H1 (cell line): ENCODE data around the gene GPC6. TPM values are rescaled to one million over a fixed set of nuclear protein-coding genes. Genes with fewer than 3 reads are reported as not detected.

ENCODE experiments used
- CTCF ChIA-PET: fragments of 300-600 bp; sonication (Branson Sonifier 250); formaldehyde crosslinking; loops from one replicate; lab custom pipeline; 2021; ENCODE audit not compliant: partially characterized antibody; lab: Charles Lee
- POLR2A ChIA-PET: fragments of 300-600 bp; sonication (Branson Sonifier 250); formaldehyde crosslinking; loops from one replicate; lab custom pipeline; 2021; ENCODE audit warnings: inconsistent platforms; ENCODE audit not compliant: partially characterized antibody; lab: Charles Lee
- DNase-seq, 2 experiments: peaks; one replicate each; pipeline versions ENCODE4 v3.0.0 to v3.0.0-alpha.2; 2010 to 2022; ENCODE audit warnings: low spot score in 2 of 2, low read depth in 1 of 2, mixed read lengths in 1 of 2
- FAIRE-seq: peaks from 2 replicates; lab custom pipeline; 2011; peaks lifted over from hg19 to GRCh38; lab: Jason Lieb, UNC
- H2AFZ ChIP-seq: 2 replicates; pipeline ENCODE4 v1.8.1; 2012; ENCODE audit warnings: low read length, inconsistent platforms
- H2AK5ac ChIP-seq: 2 replicates; pipeline ENCODE4 v1.6.1; 2013; ENCODE audit warnings: low read depth, low read length
- H2BK120ac ChIP-seq: replicated peaks from 2 replicates; pipeline ENCODE3; 2013; ENCODE audit warnings: low read depth, low read length, inconsistent platforms
- H2BK12ac ChIP-seq: 2 replicates; pipeline ENCODE4 v1.6.1; 2013; ENCODE audit warnings: low read depth, low read length
- H2BK15ac ChIP-seq: 2 replicates; pipeline ENCODE4 v1.6.1; 2013; ENCODE audit warnings: low read length
- H2BK20ac ChIP-seq: 2 replicates; pipeline ENCODE4 v1.6.1; 2013; ENCODE audit warnings: low read length
- H2BK5ac ChIP-seq: 2 replicates; pipeline ENCODE4 v1.6.1; 2013; ENCODE audit warnings: low read depth, low read length
- H3K14ac ChIP-seq: 2 replicates; pipeline ENCODE4 v1.6.1; 2013; ENCODE audit warnings: inconsistent platforms; ENCODE audit not compliant: insufficient read length
- H3K18ac ChIP-seq: 2 replicates; pipeline ENCODE4 v1.6.1; 2013; ENCODE audit warnings: low read length; ENCODE audit errors: extremely low read depth
- H3K23ac ChIP-seq: 2 replicates; pipeline ENCODE4 v1.6.1; 2013; ENCODE audit warnings: inconsistent platforms; ENCODE audit not compliant: insufficient read length
- H3K23me2 ChIP-seq: 2 replicates; pipeline ENCODE4 v1.6.1; 2013; ENCODE audit warnings: low read depth, low read length
- H3K27ac ChIP-seq: 2 replicates; pipeline ENCODE4 v1.6.1; 2011; ENCODE audit warnings: low read depth, low read length, inconsistent platforms
- H3K27me3 ChIP-seq, 4 experiments: replicated peaks in 1 of 4; 1 replicate in 1 of 4; 2 replicates in 3 of 4; pipeline versions ENCODE4 v1.6.1 to v1.8.1; 2011 to 2013; ENCODE audit warnings: low read length in 3 of 4, mild to moderate bottlenecking in 3 of 4, inconsistent platforms in 2 of 4, mixed read lengths in 2 of 4, moderate library complexity in 1 of 4; ENCODE audit not compliant: control insufficient read depth in 3 of 4, insufficient read depth in 3 of 4; ENCODE audit errors: extremely low read depth in 1 of 4
- H3K36me3 ChIP-seq, 4 experiments: 2 replicates each; pipeline versions ENCODE4 v1.6.1 to v1.8.1; 2011 to 2013; ENCODE audit warnings: mild to moderate bottlenecking in 4 of 4, low read length in 3 of 4, moderate library complexity in 2 of 4, control low read depth in 1 of 4, inconsistent platforms in 1 of 4; ENCODE audit not compliant: insufficient read depth in 4 of 4, control insufficient read depth in 2 of 4
- H3K4ac ChIP-seq: replicated peaks from 2 replicates; pipeline ENCODE3; 2013; ENCODE audit warnings: low read length, low read depth, mixed read lengths, inconsistent platforms; ENCODE audit not compliant: insufficient read length
- H3K4me1 ChIP-seq, 4 experiments: replicated peaks in 1 of 4; 1 replicate in 1 of 4; 2 replicates in 3 of 4; pipeline versions ENCODE4 v1.6.1 to v1.8.1; 2011 to 2013; ENCODE audit warnings: low read length in 3 of 4, inconsistent platforms in 2 of 4, mixed read lengths in 1 of 4; ENCODE audit not compliant: insufficient read depth in 4 of 4, control insufficient read depth in 3 of 4
- H3K4me2 ChIP-seq, 2 experiments: 2 replicates each; pipeline versions ENCODE4 v1.6.1 to v1.8.1; 2011 to 2013; ENCODE audit warnings: low read depth in 2 of 2, low read length in 2 of 2, control low read depth in 1 of 2, inconsistent platforms in 1 of 2, mild to moderate bottlenecking in 1 of 2; ENCODE audit not compliant: insufficient read depth in 1 of 2
- H3K4me3 ChIP-seq, 4 experiments: fragments of 200-600, 300-600 bp in 1 of 4; sonication (generic), shearing (Covaris generic), sonication (Bioruptor Twin) in 1 of 4; 2 replicates each; pipeline versions ENCODE4 v1.5.1 to v1.8.1; 2011 to 2016; ENCODE audit warnings: low read length in 4 of 4, low read depth in 3 of 4, control low read depth in 2 of 4, inconsistent platforms in 2 of 4, mild to moderate bottlenecking in 2 of 4, mixed read lengths in 1 of 4, moderate library complexity in 1 of 4; ENCODE audit not compliant: insufficient read depth in 2 of 4; ENCODE audit errors: extremely low read depth in 1 of 4
- H3K56ac ChIP-seq: replicated peaks from 2 replicates; pipeline ENCODE3; 2013; ENCODE audit warnings: low read depth, mild to moderate bottlenecking, mixed read lengths, low read length, inconsistent platforms; ENCODE audit not compliant: insufficient read length
- H3K79me1 ChIP-seq: 2 replicates; pipeline ENCODE4 v1.6.1; 2013; ENCODE audit warnings: low read depth, low read length, control low read depth
- H3K79me2 ChIP-seq, 2 experiments: 2 replicates each; pipeline versions ENCODE4 v1.6.1 to v1.8.1; 2012 to 2013; ENCODE audit warnings: low read length in 2 of 2, mild to moderate bottlenecking in 2 of 2, inconsistent platforms in 1 of 2; ENCODE audit not compliant: insufficient read depth in 2 of 2, control insufficient read depth in 1 of 2
- H3K9ac ChIP-seq, 4 experiments: replicated peaks in 1 of 4; 1 replicate in 1 of 4; 2 replicates in 3 of 4; pipeline versions ENCODE4 v1.6.1 to v1.8.1; 2011 to 2013; ENCODE audit warnings: low read depth in 3 of 4, low read length in 3 of 4, control low read depth in 2 of 4, mild to moderate bottlenecking in 2 of 4, moderate library complexity in 2 of 4, inconsistent platforms in 1 of 4; ENCODE audit errors: extremely low read depth in 1 of 4
- H3K9me3 ChIP-seq, 2 experiments: 2 replicates each; pipeline versions ENCODE4 v1.6.1 to v1.8.1; 2012 to 2013; ENCODE audit warnings: mild to moderate bottlenecking in 2 of 2, moderate library complexity in 2 of 2, control low read depth in 1 of 2, inconsistent platforms in 1 of 2, low read depth in 1 of 2, low read length in 1 of 2, mixed read lengths in 1 of 2; ENCODE audit not compliant: insufficient read depth in 2 of 2
- H4K20me1 ChIP-seq, 2 experiments: replicated peaks in 1 of 2; 2 replicates each; pipeline versions ENCODE3 to v1.8.1; 2011 to 2013; ENCODE audit warnings: inconsistent platforms in 2 of 2, low read length in 2 of 2, mild to moderate bottlenecking in 1 of 2; ENCODE audit not compliant: insufficient read depth in 2 of 2, control insufficient read depth in 1 of 2
- H4K5ac ChIP-seq: 2 replicates; pipeline ENCODE4 v1.6.1; 2013; ENCODE audit warnings: low read length, low read depth, mixed read lengths, inconsistent platforms; ENCODE audit not compliant: insufficient read length
- H4K8ac ChIP-seq: 2 replicates; pipeline ENCODE4 v1.8.0; 2013; ENCODE audit warnings: mild to moderate bottlenecking, moderate library complexity, low read length, inconsistent platforms; ENCODE audit not compliant: insufficient read depth; ENCODE audit errors: extremely low read depth
- H4K91ac ChIP-seq: replicated peaks from 2 replicates; pipeline ENCODE3; 2013; ENCODE audit warnings: low read length, mixed read lengths, inconsistent platforms; ENCODE audit not compliant: insufficient read length
- CREB1 ChIP-seq: IDR thresholded peaks from 2 replicates; pipeline ENCODE4 v1.6.1; 2012; ENCODE audit warnings: inconsistent platforms
- EP300 ChIP-seq, 2 experiments: IDR thresholded peaks; 1 replicate in 1 of 2; 2 replicates in 1 of 2; pipeline ENCODE4 v1.6.1; 2011 to 2012; ENCODE audit warnings: low read depth in 2 of 2, low read length in 2 of 2, mild to moderate bottlenecking in 2 of 2, borderline replicate concordance in 1 of 2, inconsistent platforms in 1 of 2, moderate library complexity in 1 of 2
- KDM4A ChIP-seq: IDR thresholded peaks from one replicate; pipeline ENCODE4 v1.7.1; 2012; ENCODE audit warnings: low read depth, mild to moderate bottlenecking, moderate library complexity, low read length, inconsistent platforms; ENCODE audit not compliant: severe bottlenecking
- WGBS, 2 experiments: shearing (Covaris generic) in 1 of 2; methylation state at CpG; one replicate each; pipeline versions ENCODE4 v1.1.6 to v1.1.7; 2013 to 2015; ENCODE audit warnings: low lambda C conversion rate in 2 of 2, mixed read lengths in 2 of 2, inconsistent platforms in 1 of 2, low coverage in 1 of 2, missing lambda C conversion rate in 1 of 2; ENCODE audit not compliant: insufficient replicate concordance in 2 of 2, insufficient coverage in 1 of 2, insufficient read length in 1 of 2; ENCODE audit errors: extremely low coverage in 1 of 2, missing lambda C conversion rate in 1 of 2; 5-methylcytosine and 5-hydroxymethylcytosine counted together
- polyA plus RNA-seq, 7 experiments: library from polyadenylated mRNA; depleted of rRNA in 3 of 7; stranded (reverse) in 5 of 7; unstranded in 2 of 7; fragments of >200 nt in 5 of 7; fragments of 200-250 nt in 2 of 7; gene quantifications; 1 replicate in 5 of 7; 2 replicates in 1 of 7; 4 replicates in 1 of 7; pipeline versions ENCODE4 v1.2.1 to v1.2.3, GENCODE V29; 2011 to 2013; ENCODE audit warnings: missing spikeins in 2 of 7, mixed read lengths in 2 of 7
- total RNA-seq: library from RNA; stranded (reverse); fragmentation: NEBNext Ultra II Directional; extraction: Animal tissue kit (Norgen Biotek cat#: 25700); gene quantifications from 2 replicates; pipeline ENCODE4 v1.2.1, GENCODE V29; 2021
- TF ChIP-seq, protein P1 (sequence below): IDR thresholded peaks from 2 replicates; pipeline ENCODE4 v1.6.1; 2011; ENCODE audit warnings: low read length, improper control_type of control experiment
- TF ChIP-seq, protein P2 (sequence below), 3 experiments: IDR thresholded peaks; 1 replicate in 2 of 3; 2 replicates in 1 of 3; pipeline versions ENCODE4 v1.5.1 to v1.6.1; 2011; ENCODE audit warnings: low read length in 3 of 3, mild to moderate bottlenecking in 3 of 3, inconsistent platforms in 2 of 3, low read depth in 1 of 3, moderate library complexity in 1 of 3; ENCODE audit not compliant: insufficient read depth in 1 of 3; ENCODE audit errors: control extremely low read depth in 1 of 3
- TF ChIP-seq, protein P3 (sequence below): IDR thresholded peaks from 2 replicates; pipeline ENCODE4 v1.6.1; 2012; ENCODE audit warnings: inconsistent platforms

Gene GPC6
- total and polyA plus RNA-seq, 2 of the 8 experiments (the other 6 are each of a cell fraction or from before 2014, with no cell fraction given): 5.4 to 12.0 TPM

DNA sequence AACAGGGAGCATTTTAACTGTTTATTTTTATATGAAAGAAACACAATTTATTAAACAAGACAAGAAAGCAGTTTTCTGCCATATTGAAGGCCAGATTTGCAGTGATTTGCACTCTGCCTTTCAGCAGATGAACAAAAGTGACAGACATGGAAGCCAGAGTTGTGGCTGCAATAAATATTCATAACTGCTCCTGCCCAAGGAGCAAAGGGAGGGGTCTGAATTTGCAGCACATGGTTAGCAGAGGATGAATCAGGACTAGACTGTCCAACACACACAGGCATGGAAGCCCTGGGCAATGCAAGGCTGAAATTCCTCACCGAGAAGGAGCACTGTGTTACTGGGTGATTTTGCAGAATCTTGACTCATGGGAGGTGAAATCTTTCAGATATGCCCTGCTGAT lies 834.7 kb downstream of the GPC6 start:
- Histone ChIP-seq H3K36me3 (no peaks in the 10 kb centered on the region), H3K56ac (no peak overlapping the region), H3K14ac (no peak overlapping the region), H2BK15ac (no peak overlapping the region), H3K79me2 (no peaks in the 10 kb centered on the region), H4K91ac (no peak overlapping the region), H3K9ac (no peak overlapping the region), H3K18ac (no peak overlapping the region), H3K4ac (no peak overlapping the region), H2AK5ac (no peak overlapping the region), H2BK12ac (no peak overlapping the region), H2AFZ (no peak overlapping the region), H3K23me2 (no peaks in the 10 kb centered on the region), H3K27ac (no peak overlapping the region), H3K4me1 (no peaks in the 10 kb centered on the region), H3K79me1 (no peaks in the 10 kb centered on the region), H3K23ac (no peak overlapping the region), H3K4me3 (no peak overlapping the region), H4K8ac (no peak overlapping the region), H2BK5ac (no peak overlapping the region), H3K9me3 (no peaks in the 10 kb centered on the region), H3K4me2 (no peak overlapping the region), H2BK20ac (no peak overlapping the region), H4K20me1 (no peaks in the 10 kb centered on the region), H3K27me3 (no peaks in the 10 kb centered on the region), H2BK120ac (no peak overlapping the region), H4K5ac (no peak overlapping the region)
- ChIA-PET CTCF (no interaction called here), POLR2A (no interaction called here)
- TF ChIP-seq CREB1: no peak
- no peak for TF ChIP-seq KDM4A
- TF ChIP-seq, protein P1, sequence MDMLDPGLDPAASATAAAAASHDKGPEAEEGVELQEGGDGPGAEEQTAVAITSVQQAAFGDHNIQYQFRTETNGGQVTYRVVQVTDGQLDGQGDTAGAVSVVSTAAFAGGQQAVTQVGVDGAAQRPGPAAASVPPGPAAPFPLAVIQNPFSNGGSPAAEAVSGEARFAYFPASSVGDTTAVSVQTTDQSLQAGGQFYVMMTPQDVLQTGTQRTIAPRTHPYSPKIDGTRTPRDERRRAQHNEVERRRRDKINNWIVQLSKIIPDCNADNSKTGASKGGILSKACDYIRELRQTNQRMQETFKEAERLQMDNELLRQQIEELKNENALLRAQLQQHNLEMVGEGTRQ: no peak
- no peak for TF ChIP-seq EP300 (IDR thresholded peaks at IDR 0.05; ENCODE audit: borderline replicate concordance in 1 of 2, low read depth in 2 of 2, low read length in 2 of 2)
- TF ChIP-seq, protein P2, sequence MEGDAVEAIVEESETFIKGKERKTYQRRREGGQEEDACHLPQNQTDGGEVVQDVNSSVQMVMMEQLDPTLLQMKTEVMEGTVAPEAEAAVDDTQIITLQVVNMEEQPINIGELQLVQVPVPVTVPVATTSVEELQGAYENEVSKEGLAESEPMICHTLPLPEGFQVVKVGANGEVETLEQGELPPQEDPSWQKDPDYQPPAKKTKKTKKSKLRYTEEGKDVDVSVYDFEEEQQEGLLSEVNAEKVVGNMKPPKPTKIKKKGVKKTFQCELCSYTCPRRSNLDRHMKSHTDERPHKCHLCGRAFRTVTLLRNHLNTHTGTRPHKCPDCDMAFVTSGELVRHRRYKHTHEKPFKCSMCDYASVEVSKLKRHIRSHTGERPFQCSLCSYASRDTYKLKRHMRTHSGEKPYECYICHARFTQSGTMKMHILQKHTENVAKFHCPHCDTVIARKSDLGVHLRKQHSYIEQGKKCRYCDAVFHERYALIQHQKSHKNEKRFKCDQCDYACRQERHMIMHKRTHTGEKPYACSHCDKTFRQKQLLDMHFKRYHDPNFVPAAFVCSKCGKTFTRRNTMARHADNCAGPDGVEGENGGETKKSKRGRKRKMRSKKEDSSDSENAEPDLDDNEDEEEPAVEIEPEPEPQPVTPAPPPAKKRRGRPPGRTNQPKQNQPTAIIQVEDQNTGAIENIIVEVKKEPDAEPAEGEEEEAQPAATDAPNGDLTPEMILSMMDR (IDR thresholded peaks at IDR 0.05; ENCODE audit: control extremely low read depth in 1 of 3, insufficient read depth in 1 of 3, low read depth in 1 of 3, low read length in 3 of 3): no peak
- TF ChIP-seq, protein P3, sequence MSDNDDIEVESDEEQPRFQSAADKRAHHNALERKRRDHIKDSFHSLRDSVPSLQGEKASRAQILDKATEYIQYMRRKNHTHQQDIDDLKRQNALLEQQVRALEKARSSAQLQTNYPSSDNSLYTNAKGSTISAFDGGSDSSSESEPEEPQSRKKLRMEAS: no peak
- WGBS, 2 experiments: 100% methylated on average over 1 of the region's 1 CpG; no CpG with 5 or more reads in 1 of the 2 experiments
- no peak for DNase-seq
- FAIRE-seq: no peak
